ENCODE data around the gene SCN7A.

The SCN7A gene

GRCh38 chr2:166393008-166393407 lies 101.0 kb downstream of the SCN7A start:
- H3K27me3 Mint-ChIP-seq, result no peaks in the 10 kb centered on the region
- no peaks in the 10 kb centered on the region for H3K36me3 Mint-ChIP-seq (ENCODE audit: low read depth)
- H3K9me3 Mint-ChIP-seq, result no peaks in the 10 kb centered on the region
- H3K4me1 Mint-ChIP-seq (ENCODE audit: low read depth), result no peaks in the 10 kb centered on the region
- H3K27ac Mint-ChIP-seq, result no peak overlapping the region
- H3K4me3 Mint-ChIP-seq, result no peak overlapping the region
- DNase-seq, result no peak

- no peaks in the 10 kb centered on the region for H3K4me1 Mint-ChIP-seq (ENCODE audit: low read depth)
- no peak overlapping the region for H3K27ac Mint-ChIP-seq
- H3K9me3 Mint-ChIP-seq, result no peaks in the 10 kb centered on the region
- H3K36me3 Mint-ChIP-seq (ENCODE audit: low read depth), result no peaks in the 10 kb centered on the region
- H3K27me3 Mint-ChIP-seq, result no peaks in the 10 kb centered on the region
- H3K4me3 Mint-ChIP-seq, result no peak overlapping the region
- DNase-seq, result no peak
Measured at GRCh38 chr2:166388481-166389070, 105.5 kb downstream of the SCN7A start.

- no peak for DNase-seq
- Mint-ChIP-seq H3K4me1 (ENCODE audit: low read depth) (no peaks in the 10 kb centered on the region), H3K36me3 (ENCODE audit: low read depth) (no peaks in the 10 kb centered on the region), H3K9me3 (no peaks in the 10 kb centered on the region), H3K27ac (no peak overlapping the region), H3K27me3 (no peaks in the 10 kb centered on the region), H3K4me3 (no peak overlapping the region)
Measured at GRCh38 chr2:166385313-166385712, 108.7 kb downstream of the SCN7A start.

- H3K36me3 Mint-ChIP-seq (ENCODE audit: low read depth), result no peaks in the 10 kb centered on the region
- no peaks in the 10 kb centered on the region for H3K9me3 Mint-ChIP-seq
- H3K4me1 Mint-ChIP-seq (ENCODE audit: low read depth), result no peaks in the 10 kb centered on the region
- no peaks in the 10 kb centered on the region for H3K27me3 Mint-ChIP-seq
- no peak overlapping the region for H3K27ac Mint-ChIP-seq
- no peak for DNase-seq
- H3K4me3 Mint-ChIP-seq, result no peak overlapping the region
Measured at GRCh38 chr2:166384774-166385173, 109.3 kb downstream of the SCN7A start.

GRCh38 chr2:166382448-166382847 lies 111.6 kb downstream of the SCN7A start:
- Mint-ChIP-seq H3K4me3 (no peak overlapping the region), H3K9me3 (no peaks in the 10 kb centered on the region), H3K27me3 (peaks cover 9% of the 10 kb centered on the region), H3K36me3 (ENCODE audit: low read depth) (no peaks in the 10 kb centered on the region), H3K27ac (no peak overlapping the region), H3K4me1 (ENCODE audit: low read depth) (no peaks in the 10 kb centered on the region)
- DNase-seq, result no peak

GRCh38 chr2:166380615-166381014 lies 113.4 kb downstream of the SCN7A start:
- DNase-seq, result no peak
- Mint-ChIP-seq H3K36me3 (ENCODE audit: low read depth) (no peaks in the 10 kb centered on the region), H3K4me1 (ENCODE audit: low read depth) (peaks cover 3% of the 10 kb centered on the region), H3K4me3 (no peak overlapping the region), H3K9me3 (no peaks in the 10 kb centered on the region), H3K27ac (no peak overlapping the region), H3K27me3 (peaks cover 25% of the 10 kb centered on the region)

- Mint-ChIP-seq H3K4me1 (ENCODE audit: low read depth) (peaks cover 10% of the 10 kb centered on the region), H3K4me3 (no peak overlapping the region), H3K27ac (no peak overlapping the region), H3K36me3 (ENCODE audit: low read depth) (no peaks in the 10 kb centered on the region), H3K27me3 (peaks cover 47% of the 10 kb centered on the region), H3K9me3 (no peaks in the 10 kb centered on the region)
- DNase-seq, result no peak
Measured at GRCh38 chr2:166376873-166377272, 117.2 kb downstream of the SCN7A start.

- Mint-ChIP-seq H3K27me3 (peaks cover 47% of the 10 kb centered on the region), H3K36me3 (ENCODE audit: low read depth) (no peaks in the 10 kb centered on the region), H3K27ac (no peak overlapping the region), H3K4me1 (ENCODE audit: low read depth) (peaks cover 10% of the 10 kb centered on the region), H3K4me3 (peak overlapping the region; percentile 59), H3K9me3 (no peaks in the 10 kb centered on the region)
- DNase-seq, result no peak
Measured at GRCh38 chr2:166376488-166376828, 117.6 kb downstream of the SCN7A start.

- peak; percentile 43 for DNase-seq
- no peaks in the 10 kb centered on the region for H3K36me3 Mint-ChIP-seq (ENCODE audit: low read depth)
- no peak within 1 kb of the TSS for H3K27ac Mint-ChIP-seq
- peaks cover 47% of the 10 kb centered on the region for H3K27me3 Mint-ChIP-seq
- peaks cover 10% of the 10 kb centered on the region for H3K4me1 Mint-ChIP-seq (ENCODE audit: low read depth)
- H3K4me3 Mint-ChIP-seq, result peak within 1 kb of the TSS; percentile 65
- H3K9me3 Mint-ChIP-seq, result no peaks in the 10 kb centered on the region
Measured at GRCh38 chr2:166375736-166376487, 118.1 kb downstream of the SCN7A start, which contains the start of gene SCN9A. Gene SCN9A (minus strand): TSS chr2:166375944. CDS start chr2:166311756, 64,188 bp downstream.

- no peak overlapping the region for H3K27ac Mint-ChIP-seq
- H3K27me3 Mint-ChIP-seq, result peaks cover 47% of the 10 kb centered on the region
- H3K9me3 Mint-ChIP-seq, result no peaks in the 10 kb centered on the region
- DNase-seq, result no peak
- H3K4me1 Mint-ChIP-seq (ENCODE audit: low read depth), result peaks cover 10% of the 10 kb centered on the region
- H3K36me3 Mint-ChIP-seq (ENCODE audit: low read depth), result no peaks in the 10 kb centered on the region
- H3K4me3 Mint-ChIP-seq, result peak overlapping the region; percentile 65
Measured at GRCh38 chr2:166375195-166375735, 118.8 kb downstream of the SCN7A start.

GRCh38 chr2:166373951-166374350 lies 120.1 kb downstream of the SCN7A start:
- Mint-ChIP-seq H3K9me3 (no peaks in the 10 kb centered on the region), H3K4me1 (ENCODE audit: low read depth) (peaks cover 10% of the 10 kb centered on the region), H3K27me3 (peaks cover 47% of the 10 kb centered on the region), H3K27ac (no peak overlapping the region), H3K4me3 (no peak overlapping the region), H3K36me3 (ENCODE audit: low read depth) (no peaks in the 10 kb centered on the region)
- no peak for DNase-seq

GRCh38 chr2:166373539-166373938 lies 120.5 kb downstream of the SCN7A start:
- Mint-ChIP-seq H3K9me3 (no peaks in the 10 kb centered on the region), H3K27ac (no peak overlapping the region), H3K4me1 (ENCODE audit: low read depth) (peaks cover 10% of the 10 kb centered on the region), H3K36me3 (ENCODE audit: low read depth) (no peaks in the 10 kb centered on the region), H3K27me3 (peaks cover 47% of the 10 kb centered on the region), H3K4me3 (no peak overlapping the region)
- DNase-seq, result no peak

- H3K36me3 Mint-ChIP-seq (ENCODE audit: low read depth), result no peaks in the 10 kb centered on the region
- no peak for DNase-seq
- no peak overlapping the region for H3K27ac Mint-ChIP-seq
- peaks cover 44% of the 10 kb centered on the region for H3K27me3 Mint-ChIP-seq
- H3K4me3 Mint-ChIP-seq, result no peak overlapping the region
- no peaks in the 10 kb centered on the region for H3K9me3 Mint-ChIP-seq
- peaks cover 10% of the 10 kb centered on the region for H3K4me1 Mint-ChIP-seq (ENCODE audit: low read depth)
Measured at GRCh38 chr2:166373105-166373504, 120.9 kb downstream of the SCN7A start.

- DNase-seq, result no peak
- H3K9me3 Mint-ChIP-seq, result no peaks in the 10 kb centered on the region
- H3K27ac Mint-ChIP-seq, result no peak overlapping the region
- H3K4me1 Mint-ChIP-seq (ENCODE audit: low read depth), result peaks cover 10% of the 10 kb centered on the region
- H3K36me3 Mint-ChIP-seq (ENCODE audit: low read depth), result no peaks in the 10 kb centered on the region
- no peak overlapping the region for H3K4me3 Mint-ChIP-seq
- H3K27me3 Mint-ChIP-seq, result peaks cover 35% of the 10 kb centered on the region
Measured at GRCh38 chr2:166372046-166372445, 122.0 kb downstream of the SCN7A start.

- Mint-ChIP-seq H3K4me1 (ENCODE audit: low read depth) (no peaks in the 10 kb centered on the region), H3K36me3 (ENCODE audit: low read depth) (no peaks in the 10 kb centered on the region), H3K27ac (no peak overlapping the region), H3K27me3 (no peaks in the 10 kb centered on the region), H3K9me3 (no peaks in the 10 kb centered on the region), H3K4me3 (no peak overlapping the region)
- no peak for DNase-seq
Measured at GRCh38 chr2:166365803-166366420, 128.1 kb downstream of the SCN7A start.
